ENCODE data around the gene ACSL4. TPM values are rescaled to one million over a fixed set of nuclear protein-coding genes. Genes with fewer than 3 reads are reported as not detected.

Gene ACSL4
- total RNA-seq, 3 donors from 2014 or later: 77.3 to 101 (median 78.9) TPM

GRCh38 chrX:109707720-109708119 lies 25.3 kb downstream of the ACSL4 start:
- no peak for DNase-seq (ENCODE audit: low spot score in 2 of 2)
- Histone ChIP-seq H3K4me3 (no peak overlapping the region), H3K9me3 (no peaks in the 10 kb centered on the region), H3K36me3 (no peaks in the 10 kb centered on the region), H3K4me1 (no peaks in the 10 kb centered on the region), H3K27ac (no peak overlapping the region), H3K27me3 (peaks cover 0 to 25% of the 10 kb centered on the region in 2 donors)
- intact Hi-C loops (cut with DNase I; ENCODE audit: low total_unique reads): no loop called here
- TF ChIP-seq POLR2AphosphoS5 (IDR thresholded peaks at IDR 0.05): no peak
- TF ChIP-seq CTCF (IDR thresholded peaks at IDR 0.05): no peak
- no peak for TF ChIP-seq POLR2A (IDR thresholded peaks at IDR 0.05)

- no peaks in the 10 kb centered on the region for H3K9me3 ChIP-seq
- TF ChIP-seq CTCF (IDR thresholded peaks at IDR 0.05) (no peak), POLR2A (IDR thresholded peaks at IDR 0.05) (no peak), POLR2AphosphoS5 (IDR thresholded peaks at IDR 0.05) (no peak)
- H3K4me3 ChIP-seq: no peak overlapping the region
- no peaks in the 10 kb centered on the region for H3K4me1 ChIP-seq
- DNase-seq (ENCODE audit: low spot score in 2 of 2): no peak
- intact Hi-C loops (cut with DNase I; ENCODE audit: low total_unique reads): no loop called here
- peaks cover 0 to 23% of the 10 kb centered on the region in 2 donors for H3K27me3 ChIP-seq
- H3K27ac ChIP-seq: no peak overlapping the region
- no peaks in the 10 kb centered on the region for H3K36me3 ChIP-seq
Measured at GRCh38 chrX:109707319-109707718, 25.7 kb downstream of the ACSL4 start.

- TF ChIP-seq POLR2AphosphoS5 (IDR thresholded peaks at IDR 0.05) (no peak), POLR2A (IDR thresholded peaks at IDR 0.05) (no peak), CTCF (IDR thresholded peaks at IDR 0.05) (no peak)
- H3K4me1 ChIP-seq: no peaks in the 10 kb centered on the region
- no peaks in the 10 kb centered on the region for H3K36me3 ChIP-seq
- H3K27me3 ChIP-seq: peaks cover 0 to 22% of the 10 kb centered on the region in 2 donors
- H3K27ac ChIP-seq: no peak overlapping the region
- H3K9me3 ChIP-seq: no peaks in the 10 kb centered on the region
- no peak for DNase-seq (ENCODE audit: low spot score in 2 of 2)
- intact Hi-C loops (cut with DNase I; ENCODE audit: low total_unique reads): no loop called here
- no peak overlapping the region for H3K4me3 ChIP-seq
Measured at GRCh38 chrX:109704563-109704962, 28.5 kb downstream of the ACSL4 start.

- H3K9me3 ChIP-seq: no peaks in the 10 kb centered on the region
- H3K4me1 ChIP-seq: no peaks in the 10 kb centered on the region
- H3K27ac ChIP-seq: no peak overlapping the region
- DNase-seq (ENCODE audit: low spot score in 2 of 2): no peak
- peaks cover 0 to 42% of the 10 kb centered on the region in 2 donors for H3K27me3 ChIP-seq
- no peaks in the 10 kb centered on the region for H3K36me3 ChIP-seq
- TF ChIP-seq POLR2AphosphoS5 (IDR thresholded peaks at IDR 0.05) (no peak), POLR2A (IDR thresholded peaks at IDR 0.05) (no peak), CTCF (IDR thresholded peaks at IDR 0.05) (no peak)
- intact Hi-C loops (cut with DNase I; ENCODE audit: low total_unique reads): no loop called here
- H3K4me3 ChIP-seq: no peak overlapping the region
Measured at GRCh38 chrX:109697855-109698254, 35.2 kb downstream of the ACSL4 start.

DNA sequence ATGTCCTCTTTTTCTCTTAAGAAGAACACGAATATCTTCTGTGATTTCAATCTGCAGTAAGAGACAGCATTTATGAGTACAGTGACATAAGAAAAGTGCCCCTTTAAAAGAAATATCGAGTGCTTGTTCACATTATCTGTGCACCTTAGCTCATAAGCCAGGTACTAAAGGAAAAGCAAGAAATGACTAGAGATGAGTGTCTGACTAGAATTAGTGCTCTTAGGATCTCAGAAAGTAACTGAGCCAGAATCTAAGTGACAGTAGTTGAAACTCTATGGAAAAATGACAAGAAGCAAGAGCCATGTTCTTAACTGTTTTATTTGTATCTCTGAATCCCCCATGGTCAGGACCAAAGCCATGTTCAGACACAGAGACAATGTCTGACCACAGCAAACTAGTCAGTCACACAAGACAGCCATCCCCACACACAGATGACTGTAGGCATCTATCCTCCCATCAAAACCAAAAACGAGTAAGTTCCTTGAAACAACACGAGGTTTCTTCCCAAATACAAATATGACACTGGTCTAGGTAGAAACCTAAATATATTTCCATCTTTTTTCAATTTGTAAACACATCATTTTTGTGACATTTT lies 36.8 kb downstream of the ACSL4 start:
- Histone ChIP-seq H3K9me3 (no peaks in the 10 kb centered on the region), H3K27ac (no peak overlapping the region), H3K36me3 (no peaks in the 10 kb centered on the region), H3K4me3 (no peak overlapping the region), H3K27me3 (peaks cover 0 to 42% of the 10 kb centered on the region in 2 donors), H3K4me1 (no peaks in the 10 kb centered on the region)
- intact Hi-C loops (cut with DNase I; ENCODE audit: low total_unique reads): no loop called here
- TF ChIP-seq POLR2AphosphoS5 (IDR thresholded peaks at IDR 0.05) (no peak), POLR2A (IDR thresholded peaks at IDR 0.05) (no peak), CTCF (IDR thresholded peaks at IDR 0.05) (no peak)
- no peak for DNase-seq (ENCODE audit: low spot score in 2 of 2)

All from breast epithelium (tissue), 4 donors.